GM12801 (cell line): ENCODE data around the gene OR6C70.

Source experiments
- CTCF ChIP-seq: IDR thresholded peaks from one replicate; pipeline ENCODE4 v1.5.1; 2011; ENCODE audit warnings: control low read depth; ENCODE audit not compliant: insufficient read length; ENCODE audit errors: extremely low read depth

The OR6C70 gene

DNA sequence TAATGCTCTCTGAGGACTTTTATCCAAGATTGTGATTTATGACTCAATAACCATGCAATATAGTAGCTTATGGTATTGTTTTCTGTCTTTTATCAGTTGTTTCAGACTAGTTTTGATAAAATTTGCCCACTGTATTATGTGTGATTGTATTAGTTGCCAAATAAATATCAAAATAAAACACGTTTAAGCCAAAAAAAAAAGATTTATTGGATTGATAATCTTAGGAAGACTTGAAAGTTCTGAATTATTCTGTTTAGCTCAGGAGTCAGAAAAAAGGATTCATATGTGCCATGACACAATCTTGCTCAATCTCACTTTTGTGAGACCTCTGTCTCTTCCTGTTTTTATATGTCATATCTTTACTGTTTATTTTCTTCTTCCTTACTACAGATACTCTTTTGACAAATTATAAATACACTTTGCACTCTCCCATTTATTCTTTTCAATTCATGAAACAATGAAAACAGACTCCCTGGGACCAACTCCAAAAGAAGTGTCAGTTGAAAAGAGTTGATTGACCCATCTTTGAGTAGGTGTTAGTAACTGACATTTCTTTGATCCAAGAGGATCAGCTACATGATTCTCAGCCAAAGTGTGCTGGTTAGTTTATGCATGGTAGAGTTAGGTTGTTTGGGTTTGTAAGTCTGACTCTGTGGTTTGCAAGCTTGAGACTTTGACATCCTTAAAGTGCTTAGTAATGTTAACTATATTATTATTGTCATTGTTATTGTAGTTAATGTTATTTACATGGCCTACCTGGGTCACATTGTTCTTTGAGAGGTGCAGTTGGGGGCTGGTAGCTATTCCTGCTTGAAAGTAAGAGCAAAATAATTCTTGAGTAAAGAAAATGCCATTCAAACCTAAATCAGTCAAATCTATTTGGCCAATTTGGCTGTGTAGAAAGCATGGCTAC is 41.4 kb downstream of the OR6C70 start:
- no peak for TF ChIP-seq CTCF

GRCh38 chr12:55425954-55426353 is 44.0 kb downstream of the OR6C70 start, which contains the start of gene OR6C76:
Gene OR6C76 (plus strand): TSS chr12:55426254. CDS start chr12:55426254, 0 bp downstream.
- no peak for TF ChIP-seq CTCF

DNA sequence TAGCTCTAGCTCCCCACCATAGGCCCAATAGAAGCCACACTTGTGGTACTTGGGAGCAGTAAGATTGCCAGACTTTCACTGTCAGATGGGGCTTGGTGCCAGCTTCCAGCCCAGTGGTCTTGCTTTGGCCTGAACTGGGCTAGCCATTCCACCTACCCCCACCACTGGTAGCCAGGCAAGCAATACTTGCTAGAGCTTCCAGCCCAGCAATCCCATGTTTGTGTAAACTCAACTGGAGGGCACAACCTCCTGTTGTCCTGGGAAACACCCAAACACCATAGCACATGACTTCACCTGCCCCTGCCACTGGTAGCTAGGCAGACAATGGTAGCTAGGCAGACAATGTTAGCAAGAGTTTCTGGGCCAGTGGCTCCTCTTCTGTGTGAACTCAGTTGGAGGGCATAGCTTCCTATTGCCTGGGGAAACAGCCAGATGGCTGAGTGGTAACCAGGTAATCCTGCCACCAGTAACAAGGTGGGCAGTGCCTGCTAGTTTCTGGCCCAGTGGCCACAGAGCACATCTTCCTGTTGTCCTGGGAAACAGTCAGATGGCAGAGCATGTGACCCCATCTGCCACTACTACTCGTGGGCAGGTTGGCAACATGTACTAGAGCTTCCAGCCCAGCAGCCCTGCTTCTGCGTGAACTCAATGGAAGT is 49.5 kb downstream of the OR6C70 start:
- no peak for TF ChIP-seq CTCF
